Loucy (cell line): ENCODE data around the gene SARNP.

Source experiments
- CTCF ChIP-seq: fragments of 200-600 bp; sonication (generic); conservative IDR thresholded peaks from 2 replicates; pipeline ENCODE4 v1.5.1; 2014; ENCODE audit warnings: mild to moderate bottlenecking, antibody characterized with exemption, low read length
- EZH2phosphoT487 ChIP-seq: fragments of 200-600 bp; IDR thresholded peaks from 2 replicates; pipeline ENCODE4 v1.6.1; 2018; ENCODE audit warnings: antibody characterized with exemption, mild to moderate bottlenecking, moderate library complexity, borderline replicate concordance

GRCh38 chr12:55828357-55828756 lies 10.8 kb upstream of the SARNP start:
- TF ChIP-seq CTCF (no peak), EZH2phosphoT487 (no peak)
